Progenitor cell of endocrine pancreas (in vitro differentiated cells): ENCODE data around the gene CEP192. TPM values are rescaled to one million over a fixed set of nuclear protein-coding genes. Genes with fewer than 3 reads are reported as not detected.

Experiments used
- DNase-seq: peaks from one replicate; pipeline ENCODE4 v3.0.0; 2021; ENCODE audit warnings: low spot score; ENCODE audit not compliant: unreplicated experiment
- H3K27ac Mint-ChIP-seq: 2 replicates; pipeline ENCODE4 v1.8.0; 2021; ENCODE audit warnings: mild to moderate bottlenecking, moderate library complexity, mixed read lengths
- H3K27me3 Mint-ChIP-seq: 2 replicates; pipeline ENCODE4 v1.8.0; 2021; ENCODE audit warnings: mixed read lengths
- H3K36me3 Mint-ChIP-seq: 2 replicates; pipeline ENCODE4 v1.8.0; 2022; ENCODE audit warnings: mixed read lengths; ENCODE audit not compliant: insufficient read depth
- H3K4me1 Mint-ChIP-seq: 2 replicates; pipeline ENCODE4 v1.8.0; 2021; ENCODE audit warnings: low read depth, mixed read lengths
- H3K4me3 Mint-ChIP-seq: 2 replicates; pipeline ENCODE4 v1.8.0; 2021; ENCODE audit warnings: low read depth, mild to moderate bottlenecking, moderate library complexity, mixed read lengths
- H3K9me3 Mint-ChIP-seq: 2 replicates; pipeline ENCODE4 v1.8.0; 2021; ENCODE audit warnings: low read depth, mixed read lengths
- total RNA-seq: library from RNA; stranded (reverse); gene quantifications from 2 replicates; pipeline ENCODE4 v1.2.1, GENCODE V29; 2021
- TF ChIP-seq, protein P1 (sequence below): fragments of 200-600 bp; sonication (generic); IDR thresholded peaks from one replicate; pipeline ENCODE4 v1.5.0; 2021; ENCODE audit warnings: antibody characterized with exemption, mild to moderate bottlenecking; ENCODE audit not compliant: unreplicated experiment

Gene CEP192
- total RNA-seq, 1 donor from 2014 or later: 28.4 TPM

DNA sequence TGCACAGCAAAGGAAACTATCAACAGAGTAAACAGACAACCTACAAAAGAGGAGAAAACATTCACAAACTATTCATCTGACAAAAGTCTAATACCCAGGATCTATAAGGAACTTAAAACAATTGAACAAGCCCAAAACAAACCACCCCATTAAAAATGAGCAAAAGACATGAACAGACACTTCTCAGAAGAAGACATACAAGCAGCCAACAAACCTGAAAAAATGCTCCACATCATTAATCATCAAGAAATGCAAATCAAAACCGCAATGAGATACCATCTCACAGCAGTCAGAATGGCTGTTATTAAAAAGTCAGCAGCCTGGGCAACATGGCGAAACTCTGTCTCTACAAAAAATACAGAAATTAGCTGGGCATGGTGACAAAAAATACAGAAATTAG, 117.2 kb downstream of the CEP192 start:
- TF ChIP-seq, protein P1, sequence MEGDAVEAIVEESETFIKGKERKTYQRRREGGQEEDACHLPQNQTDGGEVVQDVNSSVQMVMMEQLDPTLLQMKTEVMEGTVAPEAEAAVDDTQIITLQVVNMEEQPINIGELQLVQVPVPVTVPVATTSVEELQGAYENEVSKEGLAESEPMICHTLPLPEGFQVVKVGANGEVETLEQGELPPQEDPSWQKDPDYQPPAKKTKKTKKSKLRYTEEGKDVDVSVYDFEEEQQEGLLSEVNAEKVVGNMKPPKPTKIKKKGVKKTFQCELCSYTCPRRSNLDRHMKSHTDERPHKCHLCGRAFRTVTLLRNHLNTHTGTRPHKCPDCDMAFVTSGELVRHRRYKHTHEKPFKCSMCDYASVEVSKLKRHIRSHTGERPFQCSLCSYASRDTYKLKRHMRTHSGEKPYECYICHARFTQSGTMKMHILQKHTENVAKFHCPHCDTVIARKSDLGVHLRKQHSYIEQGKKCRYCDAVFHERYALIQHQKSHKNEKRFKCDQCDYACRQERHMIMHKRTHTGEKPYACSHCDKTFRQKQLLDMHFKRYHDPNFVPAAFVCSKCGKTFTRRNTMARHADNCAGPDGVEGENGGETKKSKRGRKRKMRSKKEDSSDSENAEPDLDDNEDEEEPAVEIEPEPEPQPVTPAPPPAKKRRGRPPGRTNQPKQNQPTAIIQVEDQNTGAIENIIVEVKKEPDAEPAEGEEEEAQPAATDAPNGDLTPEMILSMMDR: no peak
- no peak for DNase-seq
- peaks cover 47% of the 10 kb centered on the region for H3K36me3 Mint-ChIP-seq
- H3K4me1 Mint-ChIP-seq: peaks cover 2% of the 10 kb centered on the region
- H3K27ac Mint-ChIP-seq: no peak overlapping the region
- H3K27me3 Mint-ChIP-seq: no peaks in the 10 kb centered on the region
- H3K4me3 Mint-ChIP-seq: no peak overlapping the region
- H3K9me3 Mint-ChIP-seq: peaks cover 5% of the 10 kb centered on the region

GRCh38 chr18:13110559-13110958, 119.4 kb downstream of the CEP192 start:
- no peaks in the 10 kb centered on the region for H3K27me3 Mint-ChIP-seq
- no peak overlapping the region for H3K4me3 Mint-ChIP-seq
- H3K9me3 Mint-ChIP-seq: peaks cover 5% of the 10 kb centered on the region
- H3K36me3 Mint-ChIP-seq: peaks cover 43% of the 10 kb centered on the region
- DNase-seq: no peak
- peaks cover 8% of the 10 kb centered on the region for H3K4me1 Mint-ChIP-seq
- TF ChIP-seq, protein P1: no peak
- H3K27ac Mint-ChIP-seq: no peak overlapping the region

- peak overlapping the region; percentile 67 for H3K27ac Mint-ChIP-seq
- peak; percentile 37 for DNase-seq
- H3K4me1 Mint-ChIP-seq: peaks cover 9% of the 10 kb centered on the region
- H3K27me3 Mint-ChIP-seq: no peaks in the 10 kb centered on the region
- TF ChIP-seq, protein P1: peak; percentile 59
- no peak overlapping the region for H3K4me3 Mint-ChIP-seq
- peaks cover 4% of the 10 kb centered on the region for H3K9me3 Mint-ChIP-seq
- peaks cover 23% of the 10 kb centered on the region for H3K36me3 Mint-ChIP-seq
Observed at GRCh38 chr18:13112982-13113381, 121.8 kb downstream of the CEP192 start.

DNA sequence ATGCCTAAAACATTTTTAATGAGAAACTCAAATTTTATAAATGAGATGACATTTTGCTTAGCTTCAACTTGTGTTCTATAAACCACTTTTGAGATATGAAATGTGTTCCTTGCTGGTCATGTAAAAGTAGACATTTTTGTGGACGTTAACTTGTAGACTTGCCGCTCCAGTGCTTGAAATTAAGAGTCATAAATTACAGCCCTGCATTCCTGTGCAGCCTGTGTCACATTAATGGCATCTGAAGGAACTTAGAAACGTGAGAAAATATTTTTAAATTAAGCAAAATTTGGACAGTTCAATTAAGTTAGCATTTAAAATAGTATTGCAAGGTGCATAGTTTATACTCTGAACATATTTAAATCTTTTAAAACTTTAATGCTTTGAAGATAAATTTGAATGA, 129.1 kb downstream of the CEP192 start:
- DNase-seq: no peak
- Mint-ChIP-seq H3K27ac (no peak overlapping the region), H3K27me3 (no peaks in the 10 kb centered on the region), H3K36me3 (peaks cover 9% of the 10 kb centered on the region), H3K4me3 (no peak overlapping the region), H3K9me3 (no peaks in the 10 kb centered on the region), H3K4me1 (peaks cover 4% of the 10 kb centered on the region)
- TF ChIP-seq, protein P1: no peak

- H3K4me3 Mint-ChIP-seq: no peak overlapping the region
- H3K9me3 Mint-ChIP-seq: no peaks in the 10 kb centered on the region
- TF ChIP-seq, protein P1: no peak
- no peak overlapping the region for H3K27ac Mint-ChIP-seq
- H3K27me3 Mint-ChIP-seq: no peaks in the 10 kb centered on the region
- DNase-seq: no peak
- peaks cover 5% of the 10 kb centered on the region for H3K36me3 Mint-ChIP-seq
- no peaks in the 10 kb centered on the region for H3K4me1 Mint-ChIP-seq
Observed at GRCh38 chr18:13120983-13121441, 129.8 kb downstream of the CEP192 start.
